DOHH2 (cell line): Measurements from ENCODE around the gene SPNS2.

ENCODE experiments used
- H3F3A ChIP-seq: fragments of 200-600 bp; sonication (generic), shearing (Covaris generic); 2 replicates; pipeline ENCODE4 v1.6.0; 2016; ENCODE audit warnings: antibody characterized with exemption, mild to moderate bottlenecking; ENCODE audit not compliant: control insufficient read depth, insufficient read depth
- H3K27ac ChIP-seq: fragments of 200-600 bp; sonication (generic); 2 replicates; pipeline ENCODE4 v1.5.1; 2014; ENCODE audit warnings: low read depth, mild to moderate bottlenecking, low read length, moderate library complexity
- H3K27me3 ChIP-seq: fragments of 200-600 bp; sonication (generic); 2 replicates; pipeline ENCODE4 v1.6.1; 2014; ENCODE audit warnings: mild to moderate bottlenecking, low read length, mixed read lengths; ENCODE audit not compliant: control insufficient read depth
- H3K36me3 ChIP-seq: fragments of 200-600 bp; sonication (generic); 2 replicates; pipeline ENCODE4 v1.6.1; 2014; ENCODE audit warnings: mild to moderate bottlenecking, low read length, moderate library complexity, mixed read lengths; ENCODE audit not compliant: control insufficient read depth
- H3K4me1 ChIP-seq: fragments of 200-600 bp; sonication (generic); 2 replicates; pipeline ENCODE4 v1.6.1; 2014; ENCODE audit warnings: mild to moderate bottlenecking, low read length, mixed read lengths; ENCODE audit not compliant: control insufficient read depth
- H3K4me2 ChIP-seq: fragments of 200-600 bp; sonication (generic); 2 replicates; pipeline ENCODE4 v1.6.0; 2014; ENCODE audit warnings: mild to moderate bottlenecking, low read length, moderate library complexity
- H3K4me3 ChIP-seq: fragments of 200-600 bp; sonication (generic); 2 replicates; pipeline ENCODE4 v1.5.1; 2014; ENCODE audit warnings: mild to moderate bottlenecking, low read length, mixed read lengths
- H3K79me2 ChIP-seq: fragments of 200-600 bp; sonication (generic); 2 replicates; pipeline ENCODE4 v1.6.1; 2014; ENCODE audit warnings: mild to moderate bottlenecking, low read length, mixed read lengths; ENCODE audit not compliant: control insufficient read depth
- H3K9me2 ChIP-seq: fragments of 200-600 bp; sonication (generic); replicated peaks from 2 replicates; pipeline ENCODE4 v1.6.1; 2014; ENCODE audit warnings: mild to moderate bottlenecking, low read length, mixed read lengths; ENCODE audit not compliant: control insufficient read depth
- H3K9me3 ChIP-seq: fragments of 200-600 bp; sonication (generic); 2 replicates; pipeline ENCODE4 v1.6.1; 2014; ENCODE audit warnings: antibody characterized with exemption, low read length, mixed read lengths; ENCODE audit not compliant: control insufficient read depth, insufficient read depth
- H4K20me1 ChIP-seq: fragments of 200-600 bp; sonication (generic); 2 replicates; pipeline ENCODE4 v1.6.0; 2014; ENCODE audit warnings: low read depth, mild to moderate bottlenecking, antibody characterized with exemption, low read length, moderate library complexity; ENCODE audit not compliant: control insufficient read depth, insufficient read depth
- CTCF ChIP-seq: fragments of 200-600 bp; sonication (generic); IDR thresholded peaks from one replicate; pipeline ENCODE4 v1.5.1; 2014; ENCODE audit warnings: antibody characterized with exemption, mild to moderate bottlenecking, low read depth, low read length; ENCODE audit not compliant: poor library complexity, severe bottlenecking
- EZH2phosphoT487 ChIP-seq: fragments of 200-600 bp; sonication (generic); IDR thresholded peaks from 2 replicates; pipeline ENCODE4 v1.6.1; 2017; ENCODE audit warnings: borderline replicate concordance, mild to moderate bottlenecking, antibody characterized with exemption, low read length, moderate library complexity, mixed read lengths

The SPNS2 gene

GRCh38 chr17:4585638-4585994 lies 86.9 kb downstream of the SPNS2 start:
- Histone ChIP-seq H3K4me1 (no peaks in the 10 kb centered on the region), H3K27me3 (peaks cover 39% of the 10 kb centered on the region)

GRCh38 chr17:4586043-4586442 lies 87.4 kb downstream of the SPNS2 start:
- Histone ChIP-seq H3K9me2 (no peaks in the 10 kb centered on the region), H4K20me1 (no peaks in the 10 kb centered on the region), H3K4me2 (no peak overlapping the region), H3K4me1 (no peaks in the 10 kb centered on the region), H3K27ac (no peak overlapping the region), H3K9me3 (no peaks in the 10 kb centered on the region), H3K27me3 (peaks cover 41% of the 10 kb centered on the region), H3F3A (no peaks in the 10 kb centered on the region), H3K4me3 (no peak overlapping the region), H3K79me2 (no peaks in the 10 kb centered on the region), H3K36me3 (no peaks in the 10 kb centered on the region)
- TF ChIP-seq EZH2phosphoT487 (no peak), CTCF (no peak)

More at GRCh38 chr17:4585638-4585994, 86.9 kb downstream of the SPNS2 start:
- Histone ChIP-seq H3K36me3 (no peaks in the 10 kb centered on the region), H3K79me2 (no peaks in the 10 kb centered on the region), H4K20me1 (no peaks in the 10 kb centered on the region), H3K9me2 (no peaks in the 10 kb centered on the region), H3F3A (no peaks in the 10 kb centered on the region), H3K9me3 (no peaks in the 10 kb centered on the region), H3K4me3 (no peak overlapping the region), H3K4me2 (no peak overlapping the region), H3K27ac (no peak overlapping the region)
- TF ChIP-seq CTCF (no peak), EZH2phosphoT487 (no peak)

GRCh38 chr17:4587195-4587594 lies 88.5 kb downstream of the SPNS2 start:
- H3K27ac ChIP-seq, result no peak overlapping the region
- no peak overlapping the region for H3K4me2 ChIP-seq
- H4K20me1 ChIP-seq, result no peaks in the 10 kb centered on the region
- peaks cover 45% of the 10 kb centered on the region for H3K27me3 ChIP-seq
- H3K9me3 ChIP-seq, result no peaks in the 10 kb centered on the region
- H3K79me2 ChIP-seq, result no peaks in the 10 kb centered on the region
- H3K4me1 ChIP-seq, result no peaks in the 10 kb centered on the region
- H3K36me3 ChIP-seq, result no peaks in the 10 kb centered on the region
- H3K9me2 ChIP-seq, result no peaks in the 10 kb centered on the region
- no peaks in the 10 kb centered on the region for H3F3A ChIP-seq
- no peak for TF ChIP-seq EZH2phosphoT487
- no peak for TF ChIP-seq CTCF
- H3K4me3 ChIP-seq, result no peak overlapping the region

GRCh38 chr17:4587803-4588202 lies 89.1 kb downstream of the SPNS2 start:
- no peaks in the 10 kb centered on the region for H3K9me3 ChIP-seq
- H3K4me3 ChIP-seq, result no peak overlapping the region
- no peak overlapping the region for H3K4me2 ChIP-seq
- peaks cover 42% of the 10 kb centered on the region for H3K27me3 ChIP-seq
- H3K9me2 ChIP-seq, result no peaks in the 10 kb centered on the region
- H3F3A ChIP-seq, result no peaks in the 10 kb centered on the region
- H3K36me3 ChIP-seq, result no peaks in the 10 kb centered on the region
- H4K20me1 ChIP-seq, result no peaks in the 10 kb centered on the region
- H3K27ac ChIP-seq, result no peak overlapping the region
- TF ChIP-seq CTCF, result no peak
- TF ChIP-seq EZH2phosphoT487, result no peak
- H3K4me1 ChIP-seq, result no peaks in the 10 kb centered on the region
- no peaks in the 10 kb centered on the region for H3K79me2 ChIP-seq
